Measurements from ENCODE around the gene FAM76A.
"Not testable (repeated sequence)": the region's sequence is repeated elsewhere in the genome, so short reads cannot be mapped to it uniquely, and the experiment has no call there.

FAM76A gene

DNA sequence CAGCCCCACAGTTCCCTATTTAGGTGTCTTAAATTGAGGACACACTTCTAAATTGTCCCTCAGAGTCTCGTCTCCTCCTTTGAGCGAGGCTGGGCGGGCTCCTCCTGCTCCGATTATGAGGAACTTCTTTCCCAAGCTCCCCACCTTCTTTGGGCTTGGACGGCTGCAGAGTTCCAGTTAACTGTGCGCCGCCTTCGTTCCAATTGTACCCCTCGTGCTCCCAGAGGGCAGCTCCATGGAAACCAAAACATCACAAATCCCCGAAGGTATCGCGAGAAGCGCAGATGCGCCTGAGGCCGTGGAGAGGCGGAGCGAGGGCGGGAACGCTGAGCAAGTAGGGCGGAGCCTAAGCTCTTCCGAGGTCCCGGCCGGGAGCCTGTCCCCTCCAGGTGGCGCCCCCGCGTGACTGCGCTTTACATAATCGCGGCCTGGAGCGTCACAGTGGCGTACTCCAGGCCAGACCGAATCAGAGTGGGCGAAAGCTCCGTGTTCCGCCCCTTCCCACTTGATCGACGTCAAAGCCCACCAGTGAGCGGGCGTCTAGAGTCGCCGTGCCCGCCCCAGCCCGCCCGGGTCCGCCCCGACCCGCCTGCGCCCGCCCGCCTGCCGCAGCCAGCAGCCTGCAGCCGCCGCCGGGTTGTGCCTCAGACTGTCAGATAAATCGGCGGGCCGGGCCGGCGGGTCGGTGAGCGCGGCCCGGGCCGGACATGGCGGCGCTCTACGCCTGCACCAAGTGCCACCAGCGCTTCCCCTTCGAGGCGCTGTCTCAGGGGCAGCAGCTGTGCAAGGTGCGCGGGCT lies at the start of gene FAM76A:
FAM76A (plus strand) TSS at position 588 of the 799 bp plus-strand sequence; CDS start at position 708, 120 bp downstream.
- peak; percentile 99 for DNase-seq (ENCODE audit: low read depth in 2 of 2)

DNA sequence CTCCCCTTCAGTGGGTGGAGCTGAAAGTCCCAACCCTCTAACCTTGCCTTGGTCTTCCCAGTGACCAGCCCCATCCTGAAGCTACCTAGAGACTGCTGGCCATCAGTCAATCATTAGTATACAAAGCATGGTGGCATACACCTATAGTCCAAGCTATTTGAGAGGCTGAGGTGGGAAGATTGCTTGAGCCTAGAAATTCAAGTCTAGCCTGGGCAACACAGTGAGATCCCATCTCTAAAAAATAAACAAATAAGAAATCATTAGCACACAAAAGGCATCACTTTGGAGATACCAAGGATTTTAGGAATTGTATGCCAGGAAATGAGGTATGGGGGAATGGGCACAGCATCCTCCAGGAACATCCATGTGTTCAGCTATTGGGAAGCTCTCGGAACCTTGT lies 49.4 kb upstream of the FAM76A start:
- no peak for DNase-seq (ENCODE audit: low read depth in 2 of 2)

DNA sequence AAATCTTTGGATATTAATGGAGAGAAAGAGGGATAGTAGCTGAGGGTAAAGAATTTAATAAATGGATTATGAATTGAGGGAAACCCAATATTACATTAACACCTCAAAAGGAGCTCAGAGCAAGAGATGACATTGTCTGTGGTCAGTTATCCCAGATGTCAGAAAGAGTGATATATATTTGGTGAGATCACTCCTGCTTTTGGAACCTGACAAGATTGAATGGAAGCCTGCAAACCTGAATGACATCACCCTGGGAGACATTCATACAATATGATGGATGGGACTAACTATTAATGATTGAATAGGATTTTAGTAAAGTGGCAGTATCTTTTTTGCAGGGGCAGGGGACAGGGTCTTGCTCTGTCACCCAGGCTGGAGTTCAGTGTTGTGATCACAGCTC lies 47.0 kb upstream of the FAM76A start:
- no peak for DNase-seq (ENCODE audit: low read depth in 2 of 2)

DNA sequence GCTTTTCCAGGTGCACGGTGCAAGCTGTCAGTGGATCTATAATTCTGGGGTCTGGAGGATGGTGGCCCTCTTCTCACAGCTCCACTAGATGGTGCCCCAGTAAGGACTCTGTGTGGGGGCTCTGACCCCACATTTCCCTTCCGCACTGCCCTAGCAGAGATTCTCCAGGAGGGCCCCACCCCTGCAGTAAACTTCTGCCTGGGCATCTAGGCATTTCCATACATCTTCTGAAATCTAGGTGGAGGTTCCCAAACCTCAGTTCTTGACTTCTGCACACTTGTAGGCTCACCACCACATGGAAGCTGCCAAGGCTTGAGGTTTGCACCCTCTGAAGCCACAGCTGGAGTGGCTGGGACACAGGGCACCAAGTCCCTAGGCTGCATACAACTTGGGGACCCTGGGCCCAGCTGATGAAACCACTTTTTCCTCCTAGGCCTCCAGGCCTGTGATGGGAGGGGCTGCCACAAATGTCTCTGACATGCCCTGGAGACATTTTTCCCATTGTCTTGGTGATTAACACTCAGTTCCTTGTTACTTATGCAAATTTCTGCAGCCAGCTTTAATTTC lies 45.5 kb upstream of the FAM76A start:
- DNase-seq (ENCODE audit: low read depth in 2 of 2) = not testable (repeated sequence)

DNA sequence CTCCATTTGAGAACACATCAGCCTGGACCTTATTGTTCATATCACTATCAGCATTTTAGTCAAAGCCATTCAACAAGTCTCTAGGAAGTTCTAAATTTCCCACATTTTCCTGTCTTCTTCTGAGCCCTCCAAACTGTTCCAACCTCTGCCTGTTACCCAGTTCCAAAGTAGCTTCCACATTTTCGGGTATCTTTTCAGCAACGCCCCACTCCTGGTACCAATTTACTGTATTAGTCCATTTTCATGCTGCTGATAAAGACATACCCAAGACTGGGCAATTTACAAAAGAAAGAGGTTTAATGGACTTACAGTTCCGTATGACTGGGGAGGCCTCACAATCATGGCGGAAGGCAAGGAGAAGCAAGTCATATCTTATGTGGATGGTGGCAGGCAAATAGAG lies 44.2 kb upstream of the FAM76A start:
- DNase-seq (ENCODE audit: low read depth in 2 of 2) = not testable (repeated sequence)

DNA sequence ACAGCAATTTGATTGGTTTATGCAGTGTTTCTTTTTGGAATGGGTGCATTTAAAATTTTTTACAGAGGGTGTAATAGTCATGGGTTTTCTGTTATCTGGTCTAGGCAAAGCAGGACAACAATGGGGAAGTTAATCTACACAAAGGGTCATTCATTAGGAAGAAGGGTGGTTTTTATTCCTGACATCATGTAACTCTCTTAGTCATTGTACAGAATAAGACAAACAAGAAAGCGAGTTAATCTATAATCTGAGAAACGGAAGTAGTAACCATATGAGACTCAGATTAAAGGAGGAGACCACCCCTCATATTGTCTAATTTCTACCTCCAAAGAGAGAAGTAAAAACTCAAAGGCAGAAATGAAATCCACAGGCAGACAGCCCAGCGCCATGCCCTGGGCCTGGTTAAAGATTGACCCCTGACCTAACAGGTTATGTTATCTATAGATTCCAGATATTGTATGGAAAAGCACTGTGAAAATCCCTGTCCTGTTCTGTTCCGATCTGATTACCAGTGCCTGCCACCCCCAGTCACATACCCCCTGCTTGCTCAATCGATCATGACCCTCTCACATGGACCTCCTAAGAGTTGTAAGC lies 43.3 kb upstream of the FAM76A start:
- no peak for DNase-seq (ENCODE audit: low read depth in 2 of 2)

DNA sequence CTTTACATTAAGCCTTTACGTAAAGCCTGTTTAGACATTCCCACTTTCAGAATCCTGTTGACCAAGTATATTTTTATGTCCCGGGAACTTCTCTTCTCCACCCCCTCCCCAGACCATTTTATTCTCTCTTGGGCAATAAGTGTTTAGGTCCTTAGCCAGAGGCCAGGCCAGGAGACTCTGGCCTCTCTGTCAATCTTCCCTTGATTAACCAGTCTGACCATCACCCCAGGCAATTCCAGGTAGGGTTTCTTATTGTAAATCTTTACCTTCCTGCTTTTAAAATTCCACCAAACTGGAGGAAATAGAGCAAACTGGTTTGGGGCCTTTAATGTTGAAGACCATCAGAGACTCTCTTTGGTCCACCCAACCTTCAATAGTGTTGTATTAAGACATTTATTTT lies 41.6 kb upstream of the FAM76A start:
- DNase-seq (ENCODE audit: low read depth in 2 of 2) = no peak

DNA sequence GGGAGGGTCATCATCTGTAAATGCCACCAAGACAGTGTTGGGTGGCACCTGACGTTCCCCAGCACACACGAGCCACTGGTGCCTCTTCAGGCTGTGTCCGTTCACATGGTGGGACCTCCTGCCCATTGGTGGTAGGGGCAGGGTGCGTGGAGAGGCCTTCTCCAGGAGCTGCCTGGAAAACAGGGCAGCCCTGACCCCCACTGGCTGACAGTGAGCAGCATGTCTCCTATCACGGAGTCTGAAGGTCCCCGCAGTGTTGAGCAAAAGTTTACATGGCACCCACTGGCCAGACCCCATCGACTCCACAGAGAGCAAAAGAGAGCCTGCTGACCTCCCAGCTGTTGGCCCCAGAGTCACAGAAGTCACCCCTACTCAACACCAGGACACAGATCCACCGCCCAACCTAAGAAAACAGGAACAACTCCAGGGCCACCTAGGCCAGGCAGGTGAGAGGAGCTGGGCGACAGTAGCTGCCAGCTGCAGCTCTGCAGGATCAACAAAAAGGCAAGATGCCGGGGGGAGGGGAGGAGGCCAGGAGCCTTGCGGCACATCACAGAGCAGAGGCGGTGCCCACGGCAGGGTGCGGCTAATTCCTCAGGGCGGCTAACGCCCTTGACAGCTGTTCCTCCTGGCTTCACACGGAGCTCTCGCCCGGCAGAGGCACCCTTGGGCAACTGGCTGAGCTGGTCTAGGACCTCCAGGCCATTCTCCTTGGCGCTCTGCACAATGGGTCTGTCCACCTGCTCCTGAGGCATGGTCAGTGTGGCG lies 39.4 kb upstream of the FAM76A start:
- no peak for DNase-seq (ENCODE audit: low read depth in 2 of 2)

DNA sequence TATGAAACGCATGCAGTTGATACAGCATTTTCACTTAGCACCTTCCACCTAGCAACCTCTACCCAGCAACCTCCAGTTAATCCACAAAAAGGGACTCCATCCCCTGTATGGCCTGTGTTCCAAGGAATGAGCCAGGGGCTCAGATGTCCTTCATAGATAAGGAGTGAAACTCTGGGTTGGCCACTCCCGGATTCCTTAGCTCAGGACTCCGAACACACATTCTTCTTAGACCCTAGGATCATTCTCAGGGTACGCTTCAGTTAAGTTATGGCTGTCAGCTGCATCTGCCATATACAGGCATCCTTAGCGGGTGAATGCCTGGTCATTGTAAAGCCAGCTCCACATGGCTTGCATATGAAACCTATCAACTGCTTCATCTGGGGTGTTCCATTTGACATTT lies 37.9 kb upstream of the FAM76A start:
- no peak for DNase-seq (ENCODE audit: low read depth in 2 of 2)

DNA sequence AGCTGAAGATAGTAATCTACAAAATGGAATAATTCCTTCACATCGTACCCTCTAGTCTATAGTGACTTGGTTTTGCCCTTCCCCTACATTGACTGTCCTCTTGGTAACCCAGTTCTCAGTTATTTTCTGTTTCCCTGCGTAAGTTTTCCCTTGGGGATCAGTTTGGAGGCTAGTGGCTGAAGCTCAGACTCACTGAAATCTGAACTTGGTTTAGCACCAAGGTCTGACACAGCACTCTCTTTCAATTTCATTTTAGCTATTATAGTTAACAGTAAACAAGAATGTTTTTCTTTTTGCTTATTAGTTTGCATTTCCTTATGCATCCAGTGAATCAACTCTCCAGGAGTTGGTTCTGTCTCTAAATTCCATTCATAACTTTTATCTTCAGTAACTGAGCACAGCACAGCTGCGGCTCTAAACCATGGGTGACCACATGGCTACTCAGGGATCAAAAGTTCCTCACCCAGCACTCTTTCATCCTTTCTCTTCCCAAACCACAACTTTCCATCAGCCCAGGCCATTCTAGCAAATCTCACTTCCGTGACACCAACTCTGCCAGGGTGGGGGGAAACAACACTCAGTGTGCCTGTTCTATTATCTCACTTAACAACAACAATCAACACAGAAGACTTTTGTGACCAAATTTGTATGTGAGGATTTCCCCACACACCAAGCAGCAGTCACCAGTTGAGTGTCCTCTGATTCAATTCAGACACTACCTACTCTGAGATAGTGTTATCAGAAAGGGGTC lies 36.2 kb upstream of the FAM76A start:
- DNase-seq (ENCODE audit: low read depth in 2 of 2) = no peak

DNA sequence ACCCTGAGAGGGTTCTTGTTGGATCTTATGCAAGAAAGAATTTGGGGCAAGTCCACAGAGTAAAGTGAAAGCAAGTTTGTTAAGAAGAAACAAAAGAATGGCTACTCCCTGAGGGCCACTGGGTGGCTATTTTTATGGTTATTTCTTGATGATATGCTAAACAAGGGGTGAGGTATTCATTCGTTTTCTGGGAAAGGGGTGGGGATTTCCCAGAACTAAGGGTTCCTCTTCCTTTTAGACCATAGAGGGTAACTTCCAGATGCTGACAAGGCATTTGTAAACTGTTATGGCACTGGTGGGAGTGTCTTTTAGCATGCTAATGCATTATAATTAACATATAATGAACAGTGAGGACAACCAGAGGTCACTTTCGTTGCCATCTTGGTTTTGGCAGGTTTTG lies 35.6 kb upstream of the FAM76A start:
- no peak for DNase-seq (ENCODE audit: low read depth in 2 of 2)

DNA sequence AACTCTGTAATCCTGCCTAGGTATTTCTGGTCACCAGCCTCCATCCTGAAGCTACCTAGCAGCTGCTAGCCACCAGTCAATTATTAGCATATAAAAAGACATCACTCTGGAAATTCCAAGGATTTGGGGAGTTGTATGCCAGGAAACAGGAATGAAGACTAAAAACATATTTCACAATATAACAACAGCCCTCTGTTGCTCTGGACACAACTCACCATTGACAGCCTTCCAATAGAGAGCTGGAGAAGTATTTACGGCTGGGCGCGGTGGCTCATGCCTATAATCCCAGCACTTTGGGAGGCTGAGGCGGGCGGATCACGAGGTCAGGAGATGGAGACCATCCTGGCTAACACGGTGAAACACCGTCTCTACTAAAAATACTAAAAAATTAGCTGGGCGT lies 28.9 kb upstream of the FAM76A start:
- not testable (repeated sequence) for DNase-seq (ENCODE audit: low read depth in 2 of 2)

DNA sequence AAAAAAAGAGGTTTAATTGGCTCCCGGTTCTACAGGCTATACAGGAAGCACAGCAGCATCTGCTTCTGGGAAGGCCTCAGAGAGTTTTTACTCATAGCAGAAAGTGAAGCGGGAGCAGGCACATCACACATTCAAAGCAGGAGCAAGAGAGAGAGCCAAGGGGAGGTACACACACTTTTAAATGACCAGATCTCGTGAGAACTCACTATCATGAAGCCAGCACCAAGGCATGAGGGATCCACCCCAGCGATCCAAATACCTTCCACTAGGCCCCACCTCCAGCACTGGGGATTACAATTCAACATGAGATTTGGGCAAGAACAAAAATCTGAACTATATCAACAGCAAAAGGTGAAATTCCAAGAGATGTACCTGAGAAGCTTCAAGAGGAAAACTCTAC lies 20.8 kb upstream of the FAM76A start:
- no peak for DNase-seq (ENCODE audit: low read depth in 2 of 2)

DNA sequence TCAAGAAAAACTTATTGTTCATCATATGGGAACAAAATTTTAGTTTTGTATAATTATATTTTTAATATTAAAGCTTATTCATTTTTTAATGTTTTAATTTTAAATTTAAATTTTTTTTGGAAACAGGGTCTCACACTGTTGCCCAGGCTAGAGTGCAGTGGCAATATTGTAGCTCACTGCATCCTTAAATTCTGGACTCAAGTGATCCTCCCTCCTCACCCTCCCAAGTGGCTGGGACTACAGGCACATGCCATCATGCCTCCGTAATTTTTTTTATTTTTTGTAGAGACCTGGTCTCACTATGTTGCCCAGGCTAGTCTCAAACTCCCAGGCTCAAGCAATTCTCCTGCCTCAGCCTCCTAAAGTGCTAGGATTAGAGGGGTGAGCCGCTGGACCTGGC lies 20.2 kb upstream of the FAM76A start:
- no peak for DNase-seq (ENCODE audit: low read depth in 2 of 2)

DNA sequence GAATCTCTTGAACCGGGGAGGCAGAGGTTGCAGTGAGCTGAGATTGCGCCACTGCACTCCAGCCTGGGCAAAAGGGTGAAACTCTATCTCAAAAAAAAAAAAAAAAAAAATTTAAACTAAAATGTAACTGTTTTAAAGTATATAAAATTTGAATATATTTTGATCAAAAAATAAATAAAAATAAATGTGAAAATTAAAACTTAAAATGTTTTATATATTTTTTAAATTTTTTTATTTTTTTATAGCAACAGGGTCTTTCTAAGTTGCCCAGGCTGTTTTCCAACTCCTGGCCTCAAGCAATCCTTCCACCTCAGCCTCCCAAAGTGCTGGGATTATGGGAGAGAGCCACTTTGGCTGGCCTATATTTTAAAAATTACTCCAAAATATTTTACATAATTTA lies 15.2 kb upstream of the FAM76A start:
- no peak for DNase-seq (ENCODE audit: low read depth in 2 of 2)

DNA sequence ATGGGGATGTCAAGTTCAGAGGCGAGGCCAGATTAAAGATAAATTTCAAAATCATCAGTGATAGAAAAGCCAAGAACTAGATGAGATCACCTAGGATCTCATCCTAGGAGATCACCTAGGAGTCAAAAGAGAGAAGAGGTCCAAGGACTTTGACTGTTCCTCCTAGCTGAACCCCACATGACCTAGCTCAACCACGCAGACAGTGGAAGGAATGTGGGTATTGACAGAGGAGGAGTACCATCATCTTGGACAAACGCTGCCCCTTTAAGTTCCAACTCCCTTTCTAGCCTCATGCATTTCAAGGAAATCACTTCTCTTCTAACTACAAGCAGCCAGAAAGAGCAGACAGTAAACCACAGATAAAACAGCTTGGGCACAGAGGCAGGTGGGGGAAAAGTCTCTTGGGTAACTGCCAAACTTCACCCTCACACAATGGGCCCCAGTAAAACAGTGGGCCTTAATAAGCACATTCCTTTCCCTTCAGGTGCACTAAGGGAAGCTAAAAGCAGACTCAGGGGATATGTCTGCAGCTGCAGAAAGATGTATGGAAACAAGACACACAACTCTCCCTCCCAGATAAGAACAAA lies 12.5 kb upstream of the FAM76A start:
- no peak for DNase-seq (ENCODE audit: low read depth in 2 of 2)

DNA sequence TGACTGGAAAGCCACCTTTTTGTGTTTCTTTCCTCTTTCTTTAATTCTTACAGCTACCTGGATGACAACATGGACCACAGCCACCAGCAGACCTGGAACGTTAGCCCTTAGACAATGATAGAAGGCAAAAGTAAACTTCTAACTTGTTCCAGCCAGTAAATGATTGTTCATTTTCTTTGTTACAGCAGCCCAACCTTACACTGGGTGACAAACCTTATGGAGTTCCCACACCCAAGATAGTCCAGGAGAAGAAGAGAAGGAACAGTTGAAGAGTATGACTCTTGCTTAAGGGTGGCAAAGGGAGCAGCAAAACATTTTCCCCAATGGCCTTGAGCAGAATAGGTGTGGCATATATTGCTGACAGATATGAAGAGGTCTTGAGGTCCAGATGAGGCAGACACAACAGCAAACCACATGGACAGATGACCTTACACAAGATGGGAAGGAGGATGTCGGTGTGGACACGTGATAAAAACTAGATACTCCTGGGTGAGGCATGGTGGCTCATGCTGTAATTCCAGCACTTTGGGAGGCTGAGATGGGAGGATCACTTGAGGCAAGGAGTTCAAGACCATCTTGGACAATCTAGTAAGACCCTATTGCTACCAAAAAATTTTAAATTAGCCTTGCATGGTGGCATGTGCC lies 11.8 kb upstream of the FAM76A start:
- no peak for DNase-seq (ENCODE audit: low read depth in 2 of 2)

DNA sequence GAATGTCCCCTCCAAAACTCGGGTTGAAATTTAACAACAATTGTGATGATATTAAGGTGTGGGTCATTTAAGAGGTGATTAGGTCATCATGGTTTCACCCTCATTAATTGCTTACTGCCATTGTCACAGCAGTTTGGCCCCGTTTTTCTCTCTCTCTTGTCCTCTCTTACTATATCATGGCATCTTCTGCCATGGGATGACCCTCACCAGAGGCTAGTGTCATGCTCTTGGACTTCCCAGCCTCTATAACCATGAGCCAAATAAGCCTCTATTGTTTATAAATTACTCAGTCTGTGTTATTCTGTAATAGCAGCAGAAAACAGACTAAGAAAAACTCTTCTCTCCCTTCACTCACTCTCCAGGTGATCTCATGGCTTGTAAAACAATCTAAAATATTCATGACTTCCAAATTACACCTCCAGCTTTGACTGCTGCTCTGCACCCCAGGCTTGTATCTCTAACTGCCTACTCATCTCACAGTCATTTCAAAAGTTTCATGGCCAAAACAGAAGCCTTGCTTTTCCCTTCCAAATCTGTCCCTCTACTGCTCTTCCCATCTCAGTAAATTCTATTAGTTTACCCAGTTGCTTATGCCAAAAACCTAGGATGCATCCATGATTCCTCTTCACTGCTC lies 9.4 kb upstream of the FAM76A start:
- no peak for DNase-seq (ENCODE audit: low read depth in 2 of 2)

DNA sequence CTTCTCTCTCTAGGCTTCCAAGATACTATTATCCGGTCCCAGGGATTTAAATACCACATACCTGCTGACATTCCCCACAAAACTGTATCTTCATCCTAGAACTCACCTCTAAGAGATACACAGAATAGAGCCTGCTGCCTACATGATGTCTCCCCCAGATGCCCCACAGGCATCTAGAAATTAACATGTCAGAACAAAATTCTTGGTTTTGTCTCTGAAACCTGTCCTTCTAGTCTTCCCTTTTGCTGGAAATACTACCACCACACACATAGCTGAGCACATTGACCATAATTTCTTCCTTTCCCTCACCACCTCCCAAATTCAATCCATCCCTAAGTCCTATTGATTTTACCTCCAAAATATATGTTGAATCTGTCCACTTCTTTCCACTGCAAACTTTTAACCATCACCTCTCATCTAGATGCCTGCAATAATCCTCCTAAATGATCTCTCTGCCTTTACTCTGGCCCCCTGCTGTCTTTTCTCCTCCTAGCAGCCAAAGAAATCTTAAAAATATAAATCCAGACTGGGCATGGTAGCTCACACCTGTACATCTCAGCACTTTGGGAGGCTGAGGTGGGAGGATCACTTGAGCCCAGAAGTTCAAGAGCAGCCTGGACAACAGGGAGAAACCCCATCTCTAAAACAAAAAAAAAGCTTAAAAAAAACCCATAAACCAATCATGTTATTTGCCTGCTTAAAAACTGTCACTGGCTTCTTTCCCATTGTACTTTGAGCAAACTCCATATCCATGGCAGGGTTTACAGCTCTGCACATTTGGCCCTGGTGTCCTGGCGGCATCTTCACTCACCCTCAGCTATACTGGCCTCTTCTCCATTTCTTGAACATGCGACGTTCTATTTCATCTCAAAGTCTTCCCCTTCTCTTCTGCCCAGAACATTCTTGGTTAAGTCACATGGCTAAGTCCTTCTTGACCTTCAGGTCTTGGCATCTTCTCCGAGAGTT lies 6.2 kb upstream of the FAM76A start:
- no peak for DNase-seq (ENCODE audit: low read depth in 2 of 2)

Data from stimulated activated CD8-positive, alpha-beta memory T cell treated with anti-CD3 and anti-CD28 coated beads, Interleukin-15, amount 100 ng/mL, for 4 hours (primary cell).